ENCODE data around the gene NME5. TPM values are rescaled to one million over a fixed set of nuclear protein-coding genes. Genes with fewer than 3 reads are reported as not detected.

NME5 gene
- total RNA-seq, 1 donor from 2014 or later, result not detected

- POLR2A ChIA-PET, result interaction anchor here (0.6 kb wide), 1 partner anchor 352 kb away, joined by 4 read pairs; no protein-coding TSS in a partner anchor
- Mint-ChIP-seq H3K4me3 (no peak overlapping the region), H3K27me3 (peaks cover 10% of the 10 kb centered on the region), H3K9me3 (no peaks in the 10 kb centered on the region), H3K27ac (no peak overlapping the region), H3K36me3 (ENCODE audit: low read depth) (no peaks in the 10 kb centered on the region), H3K4me1 (peaks cover 15% of the 10 kb centered on the region)
- no peak for TF ChIP-seq CTCF (IDR thresholded peaks at IDR 0.05)
- DNase-seq (no peak), ATAC-seq (ENCODE audit: low read depth) (no peak)
- CTCF ChIA-PET, result no interaction called here
- intact Hi-C loops (cut with micrococcal nuclease), result no loop called here
These were observed 32.0 kb downstream of the NME5 start for GRCh38 chr5:138107213-138107612.

GRCh38 chr5:138105709-138106108, 33.5 kb downstream of the NME5 start:
- peaks cover 23% of the 10 kb centered on the region for H3K4me1 Mint-ChIP-seq
- POLR2A ChIA-PET, result no interaction called here

GRCh38 chr5:138103319-138103637, 36.0 kb downstream of the NME5 start:
- POLR2A ChIA-PET, result interaction anchor here (1.3 to 1.8 kb wide), 2 partner anchors 30 to 70 kb away, joined by 3 to 10 read pairs; partner anchors contain the start of gene FAM13B
- TF ChIP-seq CTCF (IDR thresholded peaks at IDR 0.05), result no peak
- DNase-seq (no peak), ATAC-seq (ENCODE audit: low read depth) (no peak)
- CTCF ChIA-PET, result interaction anchor here (1.0 to 1.8 kb wide), 2 partner anchors 30 to 324 kb away, joined by 5 read pairs; no protein-coding TSS in a partner anchor
- peaks cover 23% of the 10 kb centered on the region for H3K4me1 Mint-ChIP-seq
- H3K27me3 Mint-ChIP-seq, result peaks cover 6% of the 10 kb centered on the region
- intact Hi-C loops (cut with micrococcal nuclease), result loop anchor here (1.0 to 2.0 kb wide), 3 partner anchors 22 to 75 kb away; partner anchors contain the start of gene BRD8
- no peaks in the 10 kb centered on the region for H3K9me3 Mint-ChIP-seq
- H3K4me3 Mint-ChIP-seq, result no peak overlapping the region
- peak overlapping the region; percentile 43 for H3K27ac Mint-ChIP-seq
- H3K36me3 Mint-ChIP-seq (ENCODE audit: low read depth), result no peaks in the 10 kb centered on the region

More at GRCh38 chr5:138105709-138106108, 33.5 kb downstream of the NME5 start:
- Mint-ChIP-seq H3K9me3 (no peaks in the 10 kb centered on the region), H3K4me3 (no peak overlapping the region), H3K36me3 (ENCODE audit: low read depth) (no peaks in the 10 kb centered on the region), H3K27me3 (peaks cover 3% of the 10 kb centered on the region), H3K27ac (no peak overlapping the region)
- no peak for DNase-seq
- no peak for ATAC-seq (ENCODE audit: low read depth)
- TF ChIP-seq CTCF (IDR thresholded peaks at IDR 0.05), result no peak
- CTCF ChIA-PET, result no interaction called here
- intact Hi-C loops (cut with micrococcal nuclease), result no loop called here

- Mint-ChIP-seq H3K9me3 (no peaks in the 10 kb centered on the region), H3K27me3 (peaks cover 5% of the 10 kb centered on the region), H3K27ac (peak overlapping the region; percentile 43), H3K4me1 (peaks cover 23% of the 10 kb centered on the region), H3K4me3 (peak overlapping the region; percentile 6), H3K36me3 (ENCODE audit: low read depth) (no peaks in the 10 kb centered on the region)
- DNase-seq, result no peak
- no peak for TF ChIP-seq CTCF (IDR thresholded peaks at IDR 0.05)
- ChIA-PET POLR2A (interaction anchor here (1.3 to 1.8 kb wide), 2 partner anchors 31 to 69 kb away, joined by 3 to 10 read pairs; partner anchors contain the start of gene FAM13B), CTCF (interaction anchor here (1.0 to 1.8 kb wide), 3 partner anchors 26 to 323 kb away, joined by 3 to 5 read pairs (median 5); no protein-coding TSS in a partner anchor)
- intact Hi-C loops (cut with micrococcal nuclease), result loop anchor here (1.0 to 2.0 kb wide), 3 partner anchors 22 to 76 kb away; partner anchors contain the start of gene BRD8
- peak; percentile 95 for ATAC-seq (ENCODE audit: low read depth)
These were observed 36.5 kb downstream of the NME5 start for GRCh38 chr5:138102454-138103318.
